GM12874 (cell line): ENCODE results near the gene PHACTR1.

Experiments
- TF ChIP-seq, protein P1 (sequence below): IDR thresholded peaks from 2 replicates; pipeline ENCODE4 v1.5.1; 2011; ENCODE audit warnings: low read depth, mild to moderate bottlenecking, control low read depth, low read length, moderate library complexity; ENCODE audit not compliant: insufficient read depth

The PHACTR1 gene

GRCh38 chr6:13005994-13006393 lies 289.4 kb downstream of the PHACTR1 start:
- TF ChIP-seq, protein P1, sequence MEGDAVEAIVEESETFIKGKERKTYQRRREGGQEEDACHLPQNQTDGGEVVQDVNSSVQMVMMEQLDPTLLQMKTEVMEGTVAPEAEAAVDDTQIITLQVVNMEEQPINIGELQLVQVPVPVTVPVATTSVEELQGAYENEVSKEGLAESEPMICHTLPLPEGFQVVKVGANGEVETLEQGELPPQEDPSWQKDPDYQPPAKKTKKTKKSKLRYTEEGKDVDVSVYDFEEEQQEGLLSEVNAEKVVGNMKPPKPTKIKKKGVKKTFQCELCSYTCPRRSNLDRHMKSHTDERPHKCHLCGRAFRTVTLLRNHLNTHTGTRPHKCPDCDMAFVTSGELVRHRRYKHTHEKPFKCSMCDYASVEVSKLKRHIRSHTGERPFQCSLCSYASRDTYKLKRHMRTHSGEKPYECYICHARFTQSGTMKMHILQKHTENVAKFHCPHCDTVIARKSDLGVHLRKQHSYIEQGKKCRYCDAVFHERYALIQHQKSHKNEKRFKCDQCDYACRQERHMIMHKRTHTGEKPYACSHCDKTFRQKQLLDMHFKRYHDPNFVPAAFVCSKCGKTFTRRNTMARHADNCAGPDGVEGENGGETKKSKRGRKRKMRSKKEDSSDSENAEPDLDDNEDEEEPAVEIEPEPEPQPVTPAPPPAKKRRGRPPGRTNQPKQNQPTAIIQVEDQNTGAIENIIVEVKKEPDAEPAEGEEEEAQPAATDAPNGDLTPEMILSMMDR: no peak

DNA sequence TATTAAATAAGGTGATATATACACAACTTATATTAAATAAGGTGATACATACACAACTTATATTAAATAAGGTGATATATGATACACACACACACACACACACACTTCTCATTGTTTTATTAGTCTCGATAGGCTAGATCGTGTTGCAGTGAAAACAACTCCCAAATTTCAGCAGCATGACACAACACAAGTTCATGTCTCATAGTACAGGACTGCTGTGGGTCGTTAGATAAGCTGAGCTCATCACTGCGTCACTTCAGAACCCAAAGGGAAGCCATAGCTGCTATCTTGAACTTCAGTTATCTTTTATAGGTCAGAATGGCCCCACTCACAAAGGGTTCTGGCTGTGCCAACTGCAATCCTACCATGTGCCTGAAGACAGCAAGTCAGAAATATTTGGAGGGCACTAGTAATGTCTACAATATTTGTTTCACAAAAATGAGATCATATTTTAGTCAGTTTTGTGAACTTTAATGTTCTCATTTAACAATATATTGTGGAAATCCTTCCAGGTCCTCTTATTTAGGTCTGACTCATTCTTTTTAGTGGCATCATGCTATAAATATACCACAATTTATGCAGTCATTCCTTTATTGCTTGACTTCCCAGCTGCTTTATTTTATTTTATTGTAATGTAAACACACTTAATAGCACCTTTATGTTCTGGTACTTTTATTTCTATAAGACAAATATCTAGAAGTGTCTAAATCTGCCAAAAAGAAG lies 290.2 kb downstream of the PHACTR1 start:
- TF ChIP-seq, protein P1: no peak

DNA sequence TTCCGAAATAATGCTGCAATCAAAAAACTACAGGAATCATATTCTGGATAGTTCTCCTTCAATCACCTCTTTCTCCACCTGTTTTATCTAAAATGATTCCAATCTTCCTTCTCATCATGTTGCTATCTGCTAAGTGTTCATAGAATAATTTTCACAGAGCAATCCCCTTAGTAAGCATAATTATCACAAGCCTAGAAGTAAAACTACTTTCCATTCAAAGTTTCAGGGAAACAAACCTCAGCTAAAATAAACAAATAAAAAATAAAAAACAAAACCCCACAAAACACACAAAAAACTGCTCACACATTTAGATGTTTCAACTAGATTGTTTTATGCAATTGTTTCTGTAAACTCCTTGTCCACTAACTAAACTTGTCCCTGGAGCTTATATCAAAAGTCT lies 291.2 kb downstream of the PHACTR1 start:
- TF ChIP-seq, protein P1: no peak

GRCh38 chr6:13009031-13009430 lies 292.5 kb downstream of the PHACTR1 start:
- TF ChIP-seq, protein P1: no peak

DNA sequence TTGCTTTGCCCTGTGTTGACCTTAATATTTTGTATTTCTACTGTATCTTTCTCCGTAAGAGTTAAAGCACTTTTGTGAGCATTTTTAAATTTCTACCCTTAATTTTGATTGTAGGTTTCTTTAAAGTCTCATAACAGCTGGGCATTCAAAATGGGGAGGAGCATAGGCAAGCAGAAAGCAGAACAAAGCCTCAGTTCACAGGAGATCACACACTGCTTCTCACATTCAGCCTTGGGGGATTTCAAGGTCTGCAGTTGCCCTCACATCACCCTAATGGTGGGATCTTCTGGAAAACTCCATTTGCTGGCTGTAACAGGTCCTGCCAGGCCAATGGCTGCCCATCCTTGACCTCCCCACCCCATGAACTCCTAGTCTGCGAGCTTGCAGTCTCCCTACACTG lies 292.9 kb downstream of the PHACTR1 start:
- TF ChIP-seq, protein P1: no peak

- TF ChIP-seq, protein P1: no peak
Observed at GRCh38 chr6:13011612-13012146, 295.1 kb downstream of the PHACTR1 start.

GRCh38 chr6:13012296-13012695 lies 295.7 kb downstream of the PHACTR1 start:
- TF ChIP-seq, protein P1: no peak
